Transverse colon (tissue), 4 donors: Measurements from ENCODE around the gene RPL19.

ENCODE experiments used
- POLR2AphosphoS5 ChIP-seq, 3 donors: sonication (generic); formaldehyde crosslinking; IDR thresholded peaks; one replicate each; pipeline ENCODE4 v1.6.1; 2016; ENCODE audit warnings: antibody characterized with exemption in 3 of 3
- TF ChIP-seq, protein P1 (sequence below), 5 experiments: fragments of 200-600 bp in 3 of 5; fragments of 450-650 bp in 2 of 5; sonication (generic) in 3 of 5; IDR thresholded peaks; 1 replicate in 2 of 5; 2 replicates in 3 of 5; pipeline ENCODE4 v1.5.1; 2016 to 2017; ENCODE audit warnings: antibody characterized with exemption in 5 of 5, inconsistent platforms in 3 of 5, mild to moderate bottlenecking in 2 of 5, moderate library complexity in 1 of 5

DNA sequence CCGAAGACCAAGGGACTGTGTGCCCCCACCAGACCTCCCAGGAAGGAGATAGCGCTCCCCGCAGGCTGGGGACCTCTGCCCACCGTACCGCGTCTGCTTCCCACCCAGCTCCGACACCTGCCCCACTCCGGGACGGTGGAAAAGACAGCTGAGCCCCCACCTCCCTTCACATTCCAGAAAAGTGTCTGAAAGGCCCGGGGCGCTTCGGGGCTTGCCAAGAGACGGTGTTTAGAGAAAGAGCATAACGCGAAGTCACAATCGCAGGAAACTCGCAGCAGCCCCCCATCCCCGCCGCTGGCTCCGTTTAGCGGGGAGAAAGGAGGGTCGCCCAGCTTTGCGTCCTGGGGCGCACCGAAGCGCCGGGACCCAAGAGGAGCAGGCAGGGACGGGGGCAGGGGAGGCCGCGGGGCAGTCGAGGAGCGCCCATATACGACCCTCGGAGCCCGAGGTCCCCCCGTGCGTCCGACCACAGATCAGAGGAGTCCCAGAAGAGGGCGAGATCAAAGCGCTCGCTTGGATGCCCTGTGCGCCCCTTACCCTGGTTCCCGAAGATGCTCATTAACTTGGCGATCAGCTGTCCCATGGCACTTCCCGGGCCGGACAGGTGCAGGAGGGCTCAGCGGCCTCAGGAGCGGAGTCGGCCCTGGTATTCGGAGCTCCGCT lies 34.8 kb upstream of the RPL19 start:
- TF ChIP-seq, protein P1, sequence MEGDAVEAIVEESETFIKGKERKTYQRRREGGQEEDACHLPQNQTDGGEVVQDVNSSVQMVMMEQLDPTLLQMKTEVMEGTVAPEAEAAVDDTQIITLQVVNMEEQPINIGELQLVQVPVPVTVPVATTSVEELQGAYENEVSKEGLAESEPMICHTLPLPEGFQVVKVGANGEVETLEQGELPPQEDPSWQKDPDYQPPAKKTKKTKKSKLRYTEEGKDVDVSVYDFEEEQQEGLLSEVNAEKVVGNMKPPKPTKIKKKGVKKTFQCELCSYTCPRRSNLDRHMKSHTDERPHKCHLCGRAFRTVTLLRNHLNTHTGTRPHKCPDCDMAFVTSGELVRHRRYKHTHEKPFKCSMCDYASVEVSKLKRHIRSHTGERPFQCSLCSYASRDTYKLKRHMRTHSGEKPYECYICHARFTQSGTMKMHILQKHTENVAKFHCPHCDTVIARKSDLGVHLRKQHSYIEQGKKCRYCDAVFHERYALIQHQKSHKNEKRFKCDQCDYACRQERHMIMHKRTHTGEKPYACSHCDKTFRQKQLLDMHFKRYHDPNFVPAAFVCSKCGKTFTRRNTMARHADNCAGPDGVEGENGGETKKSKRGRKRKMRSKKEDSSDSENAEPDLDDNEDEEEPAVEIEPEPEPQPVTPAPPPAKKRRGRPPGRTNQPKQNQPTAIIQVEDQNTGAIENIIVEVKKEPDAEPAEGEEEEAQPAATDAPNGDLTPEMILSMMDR (IDR thresholded peaks at IDR 0.05) = no peak
- TF ChIP-seq POLR2AphosphoS5 (IDR thresholded peaks at IDR 0.05) = no peak
